Endothelial cell of umbilical vein (primary cell): Measurements from ENCODE around the gene CXCL16. TPM values are rescaled to one million over a fixed set of nuclear protein-coding genes. Genes with fewer than 3 reads are reported as not detected.

Experiments
- BruUV-seq: library from RNA; stranded (reverse); fragments of 400-500 nt; replicated peaks from 2 replicates; lab custom pipeline; 2021; lab: Mats Ljungman, UMichigan
- CTCF ChIA-PET: fragments of 300-600, 350-600 bp; sonication (Branson Sonifier 250); formaldehyde crosslinking; loops from one replicate; lab custom pipeline; 2021; ENCODE audit warnings: antibody characterized with exemption, inconsistent platforms; lab: Charles Lee
- POLR2A ChIA-PET: fragments of 300-600, 350-600 bp; sonication (Branson Sonifier 250); formaldehyde crosslinking; loops from one replicate; lab custom pipeline; 2021; ENCODE audit warnings: antibody characterized with exemption, inconsistent platforms; lab: Charles Lee
- DNase-seq: peaks from one replicate; pipeline ENCODE4 v3.0.0-alpha.2; 2011; ENCODE audit warnings: low read depth, low spot score
- FAIRE-seq: peaks from 2 replicates; lab custom pipeline; 2011; peaks lifted over from hg19 to GRCh38; lab: Jason Lieb, UNC
- H2AFZ ChIP-seq: 2 replicates; pipeline ENCODE4 v1.6.0; 2012; ENCODE audit warnings: low read depth, low read length, control low read depth, inconsistent platforms
- H3K27ac ChIP-seq: 2 replicates; pipeline ENCODE4 v1.5.1; 2011; ENCODE audit warnings: low read depth, mild to moderate bottlenecking, control low read depth, low read length, moderate library complexity; ENCODE audit not compliant: insufficient read depth
- H3K27me3 ChIP-seq, 2 experiments: 2 replicates each; pipeline versions ENCODE4 v1.6.0 to v1.6.1; 2011; ENCODE audit warnings: low read length in 2 of 2, mixed read lengths in 1 of 2; ENCODE audit not compliant: control insufficient read depth in 2 of 2, insufficient read depth in 2 of 2
- H3K36me3 ChIP-seq, 2 experiments: 2 replicates in 1 of 2; 3 replicates in 1 of 2; pipeline ENCODE4 v1.5.1; 2011; ENCODE audit warnings: low read length in 2 of 2, mild to moderate bottlenecking in 1 of 2, moderate library complexity in 1 of 2; ENCODE audit not compliant: control insufficient read depth in 2 of 2, insufficient read depth in 2 of 2; ENCODE audit errors: extremely low read depth in 1 of 2
- H3K4me1 ChIP-seq: 3 replicates; pipeline ENCODE4 v1.5.1; 2011; ENCODE audit warnings: mild to moderate bottlenecking, low read length; ENCODE audit not compliant: control insufficient read depth, insufficient read depth; ENCODE audit errors: extremely low read depth
- H3K4me2 ChIP-seq: 2 replicates; pipeline ENCODE4 v1.6.1; 2011; ENCODE audit warnings: low read length, control low read depth, mixed read lengths; ENCODE audit not compliant: insufficient read depth
- H3K4me3 ChIP-seq, 3 experiments: fragments of 200-600 bp in 1 of 3; sonication (generic), shearing (Covaris generic) in 1 of 3; replicated peaks in 1 of 3; 2 replicates each; pipeline ENCODE4 v1.5.1; 2011 to 2016; ENCODE audit warnings: control low read depth in 3 of 3, low read length in 3 of 3, mild to moderate bottlenecking in 2 of 3, inconsistent platforms in 1 of 3, low read depth in 1 of 3, moderate library complexity in 1 of 3; ENCODE audit not compliant: insufficient read depth in 1 of 3
- H3K79me2 ChIP-seq: 2 replicates; pipeline ENCODE4 v1.6.0; 2012; ENCODE audit warnings: low read length, inconsistent platforms; ENCODE audit not compliant: control insufficient read depth, insufficient read depth
- H3K9ac ChIP-seq: replicated peaks from 2 replicates; pipeline ENCODE3; 2011; ENCODE audit warnings: low read length, control low read depth; ENCODE audit not compliant: insufficient read depth; ENCODE audit errors: extremely low read depth
- H3K9me1 ChIP-seq: replicated peaks from 3 replicates; pipeline ENCODE4 v1.6.0; 2011; ENCODE audit warnings: mild to moderate bottlenecking, low read length; ENCODE audit not compliant: control insufficient read depth, insufficient read depth; ENCODE audit errors: extremely low read depth
- H3K9me3 ChIP-seq: replicated peaks from 2 replicates; pipeline ENCODE4 v1.5.1; 2012; ENCODE audit warnings: low read length, inconsistent platforms; ENCODE audit not compliant: control insufficient read depth, insufficient read depth
- H4K20me1 ChIP-seq: replicated peaks from 2 replicates; pipeline ENCODE3; 2011; ENCODE audit warnings: mild to moderate bottlenecking, low read length; ENCODE audit not compliant: control insufficient read depth, insufficient read depth; ENCODE audit errors: extremely low read depth
- CTCF ChIP-seq, 2 donors: IDR thresholded peaks; 1 replicate in 1 of 2; 2 replicates in 1 of 2; pipeline ENCODE4 v1.5.1; 2011; ENCODE audit warnings: low read length in 2 of 2, mild to moderate bottlenecking in 2 of 2, moderate library complexity in 2 of 2, control low read depth in 1 of 2, inconsistent platforms in 1 of 2, low read depth in 1 of 2; ENCODE audit not compliant: insufficient read depth in 1 of 2; ENCODE audit errors: extremely low read depth in 1 of 2
- EZH2 ChIP-seq: IDR thresholded peaks from 2 replicates; pipeline ENCODE4 v1.6.1; 2012; ENCODE audit warnings: borderline replicate concordance, low read depth, mild to moderate bottlenecking, moderate library complexity, low read length, inconsistent platforms; ENCODE audit not compliant: severe bottlenecking
- FOS ChIP-seq: IDR thresholded peaks from 2 replicates; pipeline ENCODE4 v1.6.1; 2011; ENCODE audit warnings: mild to moderate bottlenecking, low read length, moderate library complexity, borderline replicate concordance; ENCODE audit not compliant: insufficient read depth
- GATA2 ChIP-seq: IDR thresholded peaks from 2 replicates; pipeline ENCODE4 v1.7.0; 2011; ENCODE audit warnings: low read depth, mild to moderate bottlenecking, moderate library complexity, mixed read lengths, low read length; ENCODE audit not compliant: insufficient read length, insufficient read depth
- JUN ChIP-seq: IDR thresholded peaks from 2 replicates; pipeline ENCODE4 v1.6.1; 2011; ENCODE audit warnings: borderline replicate concordance, low read depth; ENCODE audit not compliant: insufficient read length, insufficient read depth
- MAX ChIP-seq: IDR thresholded peaks from 2 replicates; pipeline ENCODE4 v1.6.1; 2011; ENCODE audit not compliant: insufficient read depth, insufficient read length
- MYC ChIP-seq: IDR thresholded peaks from one replicate; pipeline ENCODE4 v1.6.1; 2011; ENCODE audit warnings: mild to moderate bottlenecking, low read depth, low read length
- POLR2A ChIP-seq: IDR thresholded peaks from 2 replicates; pipeline ENCODE4 v1.6.1; 2012; ENCODE audit warnings: low read depth, mild to moderate bottlenecking, control low read depth, low read length
- POLR2AphosphoS5 ChIP-seq: IDR thresholded peaks from 2 replicates; pipeline ENCODE4 v1.6.1; 2012; ENCODE audit warnings: low read depth, mild to moderate bottlenecking, control low read depth, low read length, moderate library complexity; ENCODE audit not compliant: insufficient read depth
- dilution Hi-C: fragments of 300-500 bp; cut with MboI; formaldehyde crosslinking; loops from one replicate; pipeline ENCODE4 v1.15.0; 2019; ENCODE audit warnings: low sequenced_read_pairs; ENCODE audit not compliant: extremely low pct_ligation_motif_present
- intact Hi-C: fragments of 100-400 bp; cut with micrococcal nuclease; formaldehyde crosslinking; loops from one replicate; pipeline ENCODE4 v1.10.0; 2022
- polyA plus RNA-seq, 4 experiments: library from polyadenylated mRNA; depleted of rRNA in 3 of 4; stranded (reverse) in 3 of 4; unstranded in 1 of 4; fragments of >200 nt; gene quantifications; 2 replicates each; pipeline versions ENCODE4 v1.2.1 to v1.2.3, GENCODE V29; 2011 to 2012; ENCODE audit warnings: missing spikeins in 1 of 4
- total RNA-seq: library from RNA; stranded (reverse); gene quantifications from 2 replicates; pipeline ENCODE4 v1.2.3, GENCODE V29; 2021

The CXCL16 gene
- total and polyA plus RNA-seq, 2 donors (not counting 3 experiments of a cell fraction or from before 2014, with no cell fraction given): 4.8 to 6.1 TPM

- dilution Hi-C loops (no loop called here), intact Hi-C loops (no loop called here)
- Histone ChIP-seq H3K79me2 (no peaks in the 10 kb centered on the region), H2AFZ (no peak overlapping the region), H3K36me3 (peaks cover 0 to 4% of the 10 kb centered on the region in 2 experiments), H3K9me3 (no peaks in the 10 kb centered on the region), H3K9me1 (no peaks in the 10 kb centered on the region), H3K4me3 (no peak overlapping the region), H3K4me1 (peaks cover 11% of the 10 kb centered on the region), H3K9ac (no peak overlapping the region), H4K20me1 (no peaks in the 10 kb centered on the region), H3K27ac (no peak overlapping the region), H3K27me3 (no peaks in the 10 kb centered on the region), H3K4me2 (no peak overlapping the region)
- POLR2A ChIA-PET: no interaction called here
- DNase-seq: peak; percentile 33
- BruUV-seq: no TSS peak
- no peak for FAIRE-seq
- CTCF ChIA-PET: interaction anchor here (1.0 to 1.3 kb wide), 2 partner anchors 10 to 76 kb away, joined by 3 to 6 read pairs; partner anchors contain the start of genes ARRB2 and PSMB6
- TF ChIP-seq POLR2A (no peak), EZH2 (no peak)
Observed at GRCh38 chr17:4719684-4720221, 20.0 kb downstream of the CXCL16 start.

DNA sequence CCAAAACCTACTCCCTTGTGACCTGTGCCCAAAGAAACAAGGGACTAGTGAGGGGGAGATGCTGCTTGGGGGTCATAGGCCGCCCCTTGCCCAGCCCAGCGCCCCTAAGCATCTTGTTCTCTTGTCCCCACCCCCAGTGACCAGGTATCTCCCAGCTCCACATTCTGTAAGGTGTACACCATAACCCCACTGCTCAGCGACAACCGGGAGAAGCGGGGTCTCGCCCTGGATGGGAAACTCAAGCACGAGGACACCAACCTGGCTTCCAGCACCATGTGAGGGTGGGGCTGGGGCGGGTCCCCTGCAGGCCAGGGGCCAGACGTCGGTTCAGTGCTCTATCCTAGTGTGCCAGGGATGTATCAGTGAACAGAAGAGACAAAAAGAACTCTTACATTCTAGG lies 20.6 kb downstream of the CXCL16 start:
- dilution Hi-C loops: no loop called here
- Histone ChIP-seq H2AFZ (no peak overlapping the region), H3K9ac (no peak overlapping the region), H3K27ac (no peak overlapping the region), H3K9me1 (no peaks in the 10 kb centered on the region), H3K4me3 (no peak overlapping the region), H4K20me1 (no peaks in the 10 kb centered on the region), H3K9me3 (no peaks in the 10 kb centered on the region), H3K36me3 (peaks cover 0 to 4% of the 10 kb centered on the region in 2 experiments), H3K4me1 (peaks cover 11% of the 10 kb centered on the region), H3K27me3 (no peaks in the 10 kb centered on the region), H3K79me2 (no peaks in the 10 kb centered on the region), H3K4me2 (no peak overlapping the region)
- TF ChIP-seq FOS: no peak
- TF ChIP-seq EZH2: no peak
- no peak for TF ChIP-seq CTCF (IDR thresholded peaks at IDR 0.05; ENCODE audit: extremely low read depth in 1 of 2, insufficient read depth in 1 of 2, low read depth in 1 of 2, low read length in 2 of 2)
- TF ChIP-seq JUN: no peak
- no peak for TF ChIP-seq MYC
- TF ChIP-seq POLR2A: no peak
- no peak for TF ChIP-seq MAX
- no peak for TF ChIP-seq GATA2
- TF ChIP-seq POLR2AphosphoS5: no peak
- DNase-seq (no peak), FAIRE-seq (peak; percentile 55)
- BruUV-seq: no TSS peak
- CTCF ChIA-PET: interaction anchor here (1.0 to 1.3 kb wide), 2 partner anchors 9 to 77 kb away, joined by 3 to 6 read pairs; partner anchors contain the start of genes ARRB2 and PSMB6
- POLR2A ChIA-PET: interaction anchor here (0.6 kb wide), 1 partner anchor 152 kb away, joined by 3 read pairs; no protein-coding TSS in a partner anchor
- intact Hi-C loops: no loop called here
